ENCODE measurements around the gene PRSS23. TPM values are rescaled to one million over a fixed set of nuclear protein-coding genes. Genes with fewer than 3 reads are reported as not detected.
A peak's percentile ranks its signal among the peaks of the same experiment; 100 is the strongest.

Gene PRSS23
- 10 to 100 TPM; 34.5 to 87.2 (median 68.8) TPM for total RNA-seq

- peak; percentile 91 for ATAC-seq
- no peaks in the 10 kb centered on the region for H3K27me3 ChIP-seq
- peak within 1 kb of the TSS; percentile 54 to 91 (median 81) for H3K27ac ChIP-seq
- H3K4me3 ChIP-seq = peak within 1 kb of the TSS; percentile 84 to 89
- 6% methylated on average over 3 of the region's 97 CpGs; no CpG with 5 or more reads in 1 of the 2 donors for WGBS, 2 donors (ENCODE audit: low coverage in 1 of 2)
- H3K36me3 ChIP-seq = no peaks in the 10 kb centered on the region
- H3K9me3 ChIP-seq = no peaks in the 10 kb centered on the region
- peaks cover 3 to 49% (median 24%) of the 10 kb centered on the region in 3 donors for H3K4me1 ChIP-seq
- peak; percentile 58 for TF ChIP-seq POLR2AphosphoS5 (IDR thresholded peaks at IDR 0.05)
- TF ChIP-seq EP300 (IDR thresholded peaks at IDR 0.05) = no peak
- peak; percentile 74 to 80 for TF ChIP-seq POLR2A (IDR thresholded peaks at IDR 0.05)
These were observed at the start of gene PRSS23 for GRCh38 chr11:86800076-86800959. TSS of gene PRSS23 (plus strand) at chr11:86800542. CDS start at chr11:86807644, 7,102 bp downstream.

GRCh38 chr11:86753459-86753858, 46.9 kb upstream of the PRSS23 start:
- Histone ChIP-seq H3K4me1 (no peaks in the 10 kb centered on the region), H3K27ac (no peak overlapping the region), H3K27me3 (no peaks in the 10 kb centered on the region), H3K36me3 (no peaks in the 10 kb centered on the region), H3K4me3 (no peak overlapping the region), H3K9me3 (no peaks in the 10 kb centered on the region)
- TF ChIP-seq POLR2A (IDR thresholded peaks at IDR 0.05) (no peak), POLR2AphosphoS5 (IDR thresholded peaks at IDR 0.05) (no peak), CTCF (IDR thresholded peaks at IDR 0.05) (no peak), EP300 (IDR thresholded peaks at IDR 0.05) (no peak)
- ATAC-seq = no peak
- WGBS, 2 donors (ENCODE audit: low coverage in 1 of 2) = 25 to 42% methylated on average over 3 of the region's 3 CpGs

GRCh38 chr11:86755146-86755545, 45.2 kb upstream of the PRSS23 start:
- Histone ChIP-seq H3K27me3 (no peaks in the 10 kb centered on the region), H3K9me3 (no peaks in the 10 kb centered on the region), H3K4me3 (no peak overlapping the region), H3K27ac (no peak overlapping the region), H3K36me3 (no peaks in the 10 kb centered on the region), H3K4me1 (no peaks in the 10 kb centered on the region)
- no peak for ATAC-seq
- TF ChIP-seq EP300 (IDR thresholded peaks at IDR 0.05) = no peak
- no peak for TF ChIP-seq POLR2A (IDR thresholded peaks at IDR 0.05)
- no peak for TF ChIP-seq POLR2AphosphoS5 (IDR thresholded peaks at IDR 0.05)
- TF ChIP-seq CTCF (IDR thresholded peaks at IDR 0.05) = no peak

- ATAC-seq = no peak
- Histone ChIP-seq H3K4me3 (no peak overlapping the region), H3K27me3 (no peaks in the 10 kb centered on the region), H3K9me3 (no peaks in the 10 kb centered on the region), H3K4me1 (no peaks in the 10 kb centered on the region), H3K36me3 (no peaks in the 10 kb centered on the region), H3K27ac (no peak overlapping the region)
- no peak for TF ChIP-seq POLR2A (IDR thresholded peaks at IDR 0.05)
- no peak for TF ChIP-seq POLR2AphosphoS5 (IDR thresholded peaks at IDR 0.05)
- no peak for TF ChIP-seq EP300 (IDR thresholded peaks at IDR 0.05)
- TF ChIP-seq CTCF (IDR thresholded peaks at IDR 0.05) = no peak
- 88 to 100% methylated on average over 1 of the region's 1 CpG for WGBS, 2 donors (ENCODE audit: low coverage in 1 of 2)
These were observed 42.2 kb upstream of the PRSS23 start for GRCh38 chr11:86758171-86758570.

GRCh38 chr11:86760577-86760976, 39.8 kb upstream of the PRSS23 start:
- TF ChIP-seq EP300 (IDR thresholded peaks at IDR 0.05) (no peak), POLR2A (IDR thresholded peaks at IDR 0.05) (no peak), POLR2AphosphoS5 (IDR thresholded peaks at IDR 0.05) (no peak), CTCF (IDR thresholded peaks at IDR 0.05) (no peak)
- Histone ChIP-seq H3K4me1 (no peaks in the 10 kb centered on the region), H3K27me3 (no peaks in the 10 kb centered on the region), H3K9me3 (no peaks in the 10 kb centered on the region), H3K27ac (no peak overlapping the region), H3K4me3 (no peak overlapping the region), H3K36me3 (no peaks in the 10 kb centered on the region)
- WGBS, 2 donors (ENCODE audit: low coverage in 1 of 2) = 75 to 83% methylated on average over 1 of the region's 1 CpG
- ATAC-seq = no peak
